ENCODE measurements around the gene LIF. TPM values are rescaled to one million over a fixed set of nuclear protein-coding genes. Genes with fewer than 3 reads are reported as not detected.

Gene LIF
- total and polyA plus RNA-seq, 2 experiments from 2014 or later, result 8.2 to 13.4 TPM

DNA sequence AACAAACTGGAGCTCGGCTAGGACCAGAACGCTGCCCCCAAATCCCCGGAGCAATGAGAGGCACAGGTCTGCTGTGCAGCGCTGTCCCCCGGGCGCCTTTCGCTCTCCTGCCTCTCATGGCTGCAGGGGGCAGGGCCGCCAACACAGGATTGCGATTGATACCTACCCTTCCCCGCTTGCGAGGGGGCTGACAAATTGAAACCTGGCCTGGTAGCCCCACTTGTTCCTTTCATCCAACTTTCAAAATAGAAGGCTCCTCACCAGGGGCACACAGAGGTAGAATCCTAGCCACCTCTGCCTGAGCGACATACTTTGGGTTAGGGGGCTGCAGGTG is 43.4 kb upstream of the LIF start:
- no peaks in the 10 kb centered on the region for H4K20me1 ChIP-seq (ENCODE audit: insufficient read depth, poor library complexity, severe bottlenecking)
- H3K9me2 ChIP-seq (replicated peaks; ENCODE audit: insufficient read depth), result no peaks in the 10 kb centered on the region
- DNase-seq (ENCODE audit: low spot score), result no peak
- 20% methylated on average over 12 of the region's 12 CpGs for WGBS (ENCODE audit: low lambda C conversion rate, missing lambda C conversion rate)
- peak overlapping the region; percentile 79 for H3K27ac ChIP-seq
- peak overlapping the region; percentile 97 for H3K4me2 ChIP-seq
- no peak overlapping the region for H3K4me3 ChIP-seq
- TF ChIP-seq EZH2 (IDR thresholded peaks at IDR 0.05; ENCODE audit: borderline replicate concordance) (no peak), EZH2phosphoT487 (IDR thresholded peaks at IDR 0.05; ENCODE audit: low read depth, severe bottlenecking, unreplicated experiment) (no peak)
- TF ChIP-seq, protein P1, sequence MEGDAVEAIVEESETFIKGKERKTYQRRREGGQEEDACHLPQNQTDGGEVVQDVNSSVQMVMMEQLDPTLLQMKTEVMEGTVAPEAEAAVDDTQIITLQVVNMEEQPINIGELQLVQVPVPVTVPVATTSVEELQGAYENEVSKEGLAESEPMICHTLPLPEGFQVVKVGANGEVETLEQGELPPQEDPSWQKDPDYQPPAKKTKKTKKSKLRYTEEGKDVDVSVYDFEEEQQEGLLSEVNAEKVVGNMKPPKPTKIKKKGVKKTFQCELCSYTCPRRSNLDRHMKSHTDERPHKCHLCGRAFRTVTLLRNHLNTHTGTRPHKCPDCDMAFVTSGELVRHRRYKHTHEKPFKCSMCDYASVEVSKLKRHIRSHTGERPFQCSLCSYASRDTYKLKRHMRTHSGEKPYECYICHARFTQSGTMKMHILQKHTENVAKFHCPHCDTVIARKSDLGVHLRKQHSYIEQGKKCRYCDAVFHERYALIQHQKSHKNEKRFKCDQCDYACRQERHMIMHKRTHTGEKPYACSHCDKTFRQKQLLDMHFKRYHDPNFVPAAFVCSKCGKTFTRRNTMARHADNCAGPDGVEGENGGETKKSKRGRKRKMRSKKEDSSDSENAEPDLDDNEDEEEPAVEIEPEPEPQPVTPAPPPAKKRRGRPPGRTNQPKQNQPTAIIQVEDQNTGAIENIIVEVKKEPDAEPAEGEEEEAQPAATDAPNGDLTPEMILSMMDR (IDR thresholded peaks at IDR 0.05; ENCODE audit: poor library complexity), result no peak
- H3K27me3 ChIP-seq, result no peaks in the 10 kb centered on the region
- no peaks in the 10 kb centered on the region for H3K9me3 ChIP-seq (ENCODE audit: low read depth)
- H3K4me1 ChIP-seq (ENCODE audit: insufficient read depth), result peaks cover 10% of the 10 kb centered on the region
- H2AFZ ChIP-seq, result no peak overlapping the region
- H3K79me2 ChIP-seq, result no peaks in the 10 kb centered on the region
- H3K36me3 ChIP-seq (replicated peaks; ENCODE audit: insufficient read depth, low read depth), result no peaks in the 10 kb centered on the region

DNA sequence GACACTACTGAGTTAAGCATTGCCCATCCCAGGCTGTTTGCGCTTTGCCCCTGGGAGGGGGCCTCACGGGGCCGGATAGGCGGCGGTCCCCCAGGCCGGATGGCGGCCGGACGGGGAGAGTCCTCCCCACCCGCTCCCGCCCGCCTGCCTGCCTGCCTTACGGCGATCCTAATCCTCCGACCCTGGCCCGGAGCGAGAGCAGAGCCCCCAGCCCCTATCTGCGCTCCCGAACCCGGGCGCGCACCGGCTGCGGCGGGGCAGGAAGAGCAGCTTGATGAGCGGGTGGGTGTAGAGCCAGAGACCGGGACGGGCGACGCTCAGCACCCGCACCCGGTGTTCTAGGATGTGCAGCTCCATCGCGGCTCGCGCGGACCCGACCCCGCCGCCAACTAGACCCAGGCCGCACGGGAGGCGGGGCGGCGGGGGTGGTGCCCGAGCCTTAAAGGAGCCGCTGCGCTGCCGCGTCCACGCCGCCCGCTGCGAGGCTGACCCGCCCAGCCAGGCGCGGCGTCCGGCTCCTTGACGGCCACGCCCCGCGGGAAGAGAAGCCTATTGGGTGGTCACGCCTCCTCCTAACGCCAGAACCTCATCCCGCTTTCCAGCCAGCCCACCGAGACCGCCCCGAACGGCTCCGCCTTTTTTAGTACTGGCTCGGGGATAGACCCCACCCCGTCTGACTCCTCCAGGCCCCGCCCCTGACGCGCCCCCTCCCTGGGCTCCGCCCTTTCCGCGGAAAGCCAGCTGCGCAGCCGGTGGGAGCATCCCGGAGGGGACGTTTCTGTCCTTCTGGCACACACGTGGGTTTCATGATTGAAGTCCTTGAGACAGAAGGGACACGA is 42.8 kb upstream of the LIF start, which contains the start of gene CASTOR1:
TSS of gene CASTOR1 (minus strand) at position 365 of the 839 bp plus-strand sequence. CDS start at position 357, 8 bp downstream.
- under 1% methylated on average over 62 of the region's 85 CpGs for WGBS (ENCODE audit: low lambda C conversion rate, missing lambda C conversion rate)
- DNase-seq (ENCODE audit: low spot score), result peak; percentile 99
- no peaks in the 10 kb centered on the region for H3K9me2 ChIP-seq (replicated peaks; ENCODE audit: insufficient read depth)
- H3K4me2 ChIP-seq, result peak within 1 kb of the TSS; percentile 97
- no peaks in the 10 kb centered on the region for H3K9me3 ChIP-seq (ENCODE audit: low read depth)
- peaks cover 10% of the 10 kb centered on the region for H3K4me1 ChIP-seq (ENCODE audit: insufficient read depth)
- H3K4me3 ChIP-seq, result peak within 1 kb of the TSS; percentile 52
- no peaks in the 10 kb centered on the region for H3K36me3 ChIP-seq (replicated peaks; ENCODE audit: insufficient read depth, low read depth)
- H3K79me2 ChIP-seq, result no peaks in the 10 kb centered on the region
- H3K27me3 ChIP-seq, result no peaks in the 10 kb centered on the region
- H2AFZ ChIP-seq, result peak within 1 kb of the TSS; percentile 31
- H4K20me1 ChIP-seq (ENCODE audit: insufficient read depth, poor library complexity, severe bottlenecking), result no peaks in the 10 kb centered on the region
- peak within 1 kb of the TSS; percentile 84 for H3K27ac ChIP-seq
- no peak for TF ChIP-seq EZH2phosphoT487 (IDR thresholded peaks at IDR 0.05; ENCODE audit: low read depth, severe bottlenecking, unreplicated experiment)

DNA sequence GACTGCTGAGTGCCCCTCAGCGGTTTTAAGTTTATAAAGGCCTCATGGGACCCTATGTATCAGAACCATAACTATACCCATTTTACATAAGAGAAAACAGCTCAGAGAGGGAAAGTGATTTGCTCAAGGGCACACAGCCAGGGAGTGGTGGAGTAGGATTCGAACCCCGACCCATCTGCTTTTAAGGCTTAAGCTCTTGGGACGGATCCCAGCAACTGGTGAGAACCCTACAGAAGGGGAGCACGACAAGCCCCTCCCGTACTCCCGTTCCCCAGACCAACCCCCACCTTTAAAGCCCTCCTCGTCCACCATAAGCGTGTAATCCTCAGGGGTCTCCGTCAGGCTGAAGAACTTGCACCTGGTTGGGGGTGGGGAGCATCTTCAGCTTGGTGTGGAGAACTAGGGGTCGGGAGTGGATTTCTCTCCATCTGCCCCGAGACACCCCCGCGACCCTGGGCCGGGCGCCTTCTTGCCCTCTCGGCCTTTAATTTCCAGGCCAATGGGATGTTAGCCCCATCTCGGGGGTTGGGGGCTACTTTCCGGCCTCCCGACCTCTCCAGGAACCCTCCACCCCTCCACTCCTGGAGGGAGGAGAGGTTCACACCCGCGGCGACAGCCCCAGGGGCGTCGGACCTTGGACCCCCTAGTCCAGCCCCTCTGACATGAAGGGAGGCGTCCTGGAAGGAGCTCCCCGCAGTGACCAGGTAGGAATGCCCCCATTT is 42.0 kb upstream of the LIF start:
- WGBS (ENCODE audit: low lambda C conversion rate, missing lambda C conversion rate), result 25% methylated on average over 24 of the region's 27 CpGs
- peak overlapping the region; percentile 52 for H3K4me3 ChIP-seq
- H3K4me1 ChIP-seq (ENCODE audit: insufficient read depth), result peaks cover 10% of the 10 kb centered on the region
- H3K27me3 ChIP-seq, result no peaks in the 10 kb centered on the region
- peak overlapping the region; percentile 97 for H3K4me2 ChIP-seq
- peak overlapping the region; percentile 31 for H2AFZ ChIP-seq
- peak overlapping the region; percentile 84 for H3K27ac ChIP-seq
- H4K20me1 ChIP-seq (ENCODE audit: insufficient read depth, poor library complexity, severe bottlenecking), result no peaks in the 10 kb centered on the region
- no peaks in the 10 kb centered on the region for H3K9me3 ChIP-seq (ENCODE audit: low read depth)
- no peak for DNase-seq (ENCODE audit: low spot score)
- no peaks in the 10 kb centered on the region for H3K36me3 ChIP-seq (replicated peaks; ENCODE audit: insufficient read depth, low read depth)
- no peaks in the 10 kb centered on the region for H3K9me2 ChIP-seq (replicated peaks; ENCODE audit: insufficient read depth)
- H3K79me2 ChIP-seq, result no peaks in the 10 kb centered on the region
- TF ChIP-seq, protein P1 (IDR thresholded peaks at IDR 0.05; ENCODE audit: poor library complexity), result no peak
- TF ChIP-seq EZH2phosphoT487 (IDR thresholded peaks at IDR 0.05; ENCODE audit: low read depth, severe bottlenecking, unreplicated experiment), result no peak
- no peak for TF ChIP-seq EZH2 (IDR thresholded peaks at IDR 0.05; ENCODE audit: borderline replicate concordance)
